Activated CD8-positive, alpha-beta T cell treated with anti-CD3 and anti-CD28 coated beads for 36 hours (primary cell): ENCODE results near the gene SULT1C4. TPM values are rescaled to one million over a fixed set of nuclear protein-coding genes. Genes with fewer than 3 reads are reported as not detected.
A peak's percentile ranks its signal among the peaks of the same experiment; 100 is the strongest.

Experiments
- ATAC-seq: fragments of 200-7000 bp; cut with Tn5 transposase; one replicate; pipeline ENCODE4 v1.10.0; 2021; ENCODE audit warnings: mild to moderate bottlenecking, moderate library complexity
- CTCF ChIA-PET: fragments of 350-600 bp; sonication (Branson Sonifier 250); formaldehyde crosslinking; loops from one replicate; lab custom pipeline; 2021; ENCODE audit warnings: antibody characterized with exemption; lab: Charles Lee
- POLR2A ChIA-PET: fragments of 350-600 bp; sonication (Branson Sonifier 250); formaldehyde crosslinking; loops from one replicate; lab custom pipeline; 2021; ENCODE audit warnings: antibody characterized with exemption; lab: Charles Lee
- DNase-seq: peaks from one replicate; pipeline ENCODE4 v3.0.0-alpha.2; 2020
- H3K27ac Mint-ChIP-seq: one replicate; pipeline ENCODE4 v1.8.0; 2021; ENCODE audit warnings: mild to moderate bottlenecking, mixed read lengths
- H3K27me3 Mint-ChIP-seq: one replicate; pipeline ENCODE4 v1.8.0; 2021; ENCODE audit warnings: mixed read lengths
- H3K36me3 Mint-ChIP-seq: one replicate; pipeline ENCODE4 v1.8.0; 2021; ENCODE audit warnings: low read depth, mixed read lengths
- H3K4me1 Mint-ChIP-seq: one replicate; pipeline ENCODE4 v1.8.0; 2021; ENCODE audit warnings: low read depth, mixed read lengths
- H3K4me3 Mint-ChIP-seq: one replicate; pipeline ENCODE4 v1.8.0; 2021; ENCODE audit warnings: mild to moderate bottlenecking, moderate library complexity, mixed read lengths
- H3K9me3 Mint-ChIP-seq: one replicate; pipeline ENCODE4 v1.8.0; 2021; ENCODE audit warnings: mixed read lengths
- intact Hi-C: fragments of 100-400 bp; cut with micrococcal nuclease; formaldehyde crosslinking; loops from one replicate; pipeline ENCODE4 v1.10.0; 2022
- total RNA-seq, 2 experiments: library from RNA; stranded (reverse); gene quantifications; one replicate each; pipeline ENCODE4 v1.2.3, GENCODE V29; 2021
- TF ChIP-seq, protein P1 (sequence below): fragments of 200-600 bp; IDR thresholded peaks from one replicate; pipeline ENCODE4 v1.8.0; 2022; ENCODE audit warnings: antibody characterized with exemption, mild to moderate bottlenecking

Gene SULT1C4
- total RNA-seq, 2 experiments from 2014 or later: not detected

- DNase-seq (no peak), ATAC-seq (no peak)
- intact Hi-C loops: no loop called here
- Mint-ChIP-seq H3K4me1 (no peaks in the 10 kb centered on the region), H3K27ac (no peak overlapping the region), H3K27me3 (no peaks in the 10 kb centered on the region), H3K9me3 (peaks cover 12% of the 10 kb centered on the region), H3K36me3 (no peaks in the 10 kb centered on the region), H3K4me3 (no peak overlapping the region)
- ChIA-PET POLR2A (interaction anchor here (1.2 kb wide), 1 partner anchor 9 kb away, joined by 3 read pairs; no protein-coding TSS in a partner anchor), CTCF (no interaction called here)
- TF ChIP-seq, protein P1, sequence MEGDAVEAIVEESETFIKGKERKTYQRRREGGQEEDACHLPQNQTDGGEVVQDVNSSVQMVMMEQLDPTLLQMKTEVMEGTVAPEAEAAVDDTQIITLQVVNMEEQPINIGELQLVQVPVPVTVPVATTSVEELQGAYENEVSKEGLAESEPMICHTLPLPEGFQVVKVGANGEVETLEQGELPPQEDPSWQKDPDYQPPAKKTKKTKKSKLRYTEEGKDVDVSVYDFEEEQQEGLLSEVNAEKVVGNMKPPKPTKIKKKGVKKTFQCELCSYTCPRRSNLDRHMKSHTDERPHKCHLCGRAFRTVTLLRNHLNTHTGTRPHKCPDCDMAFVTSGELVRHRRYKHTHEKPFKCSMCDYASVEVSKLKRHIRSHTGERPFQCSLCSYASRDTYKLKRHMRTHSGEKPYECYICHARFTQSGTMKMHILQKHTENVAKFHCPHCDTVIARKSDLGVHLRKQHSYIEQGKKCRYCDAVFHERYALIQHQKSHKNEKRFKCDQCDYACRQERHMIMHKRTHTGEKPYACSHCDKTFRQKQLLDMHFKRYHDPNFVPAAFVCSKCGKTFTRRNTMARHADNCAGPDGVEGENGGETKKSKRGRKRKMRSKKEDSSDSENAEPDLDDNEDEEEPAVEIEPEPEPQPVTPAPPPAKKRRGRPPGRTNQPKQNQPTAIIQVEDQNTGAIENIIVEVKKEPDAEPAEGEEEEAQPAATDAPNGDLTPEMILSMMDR: no peak
Measured at GRCh38 chr2:108390340-108390739, 12.6 kb downstream of the SULT1C4 start.

DNA sequence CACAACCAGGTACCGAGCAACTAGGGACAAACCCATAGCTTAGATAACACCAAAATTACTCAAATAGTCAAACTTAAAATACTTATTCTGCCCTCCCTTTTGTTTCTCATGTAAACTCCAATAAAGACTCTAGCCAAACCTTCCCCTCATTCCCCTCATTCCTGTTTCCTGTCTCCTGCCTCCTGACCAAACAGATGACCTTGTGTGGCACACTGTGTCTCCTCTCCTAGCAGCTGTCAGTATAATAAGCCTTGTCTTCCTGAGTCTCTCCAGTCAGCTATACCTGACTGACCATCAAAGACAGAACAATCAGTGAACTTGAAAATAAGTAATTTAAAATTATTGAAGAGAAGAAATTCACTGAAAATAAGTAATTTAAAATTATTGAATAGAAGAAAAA, 14.3 kb downstream of the SULT1C4 start:
- DNase-seq (no peak), ATAC-seq (no peak)
- TF ChIP-seq, protein P1: no peak
- Mint-ChIP-seq H3K4me1 (no peaks in the 10 kb centered on the region), H3K27me3 (no peaks in the 10 kb centered on the region), H3K4me3 (no peak overlapping the region), H3K9me3 (peaks cover 12% of the 10 kb centered on the region), H3K36me3 (no peaks in the 10 kb centered on the region), H3K27ac (no peak overlapping the region)
- intact Hi-C loops: no loop called here
- POLR2A ChIA-PET: interaction anchor here (0.7 kb wide), 1 partner anchor 23 kb away, joined by 3 read pairs; no protein-coding TSS in a partner anchor
- CTCF ChIA-PET: interaction anchor here (1.2 kb wide), 1 partner anchor 21 kb away, joined by 3 read pairs; no protein-coding TSS in a partner anchor

- no peaks in the 10 kb centered on the region for H3K27me3 Mint-ChIP-seq
- intact Hi-C loops: no loop called here
- ChIA-PET POLR2A (no interaction called here), CTCF (no interaction called here)
- DNase-seq (no peak), ATAC-seq (no peak)
- H3K9me3 Mint-ChIP-seq: peaks cover 14% of the 10 kb centered on the region
- no peak overlapping the region for H3K4me3 Mint-ChIP-seq
- no peak overlapping the region for H3K27ac Mint-ChIP-seq
- no peaks in the 10 kb centered on the region for H3K36me3 Mint-ChIP-seq
- TF ChIP-seq, protein P1: no peak
- no peaks in the 10 kb centered on the region for H3K4me1 Mint-ChIP-seq
Measured at GRCh38 chr2:108393197-108393596, 15.4 kb downstream of the SULT1C4 start.

DNA sequence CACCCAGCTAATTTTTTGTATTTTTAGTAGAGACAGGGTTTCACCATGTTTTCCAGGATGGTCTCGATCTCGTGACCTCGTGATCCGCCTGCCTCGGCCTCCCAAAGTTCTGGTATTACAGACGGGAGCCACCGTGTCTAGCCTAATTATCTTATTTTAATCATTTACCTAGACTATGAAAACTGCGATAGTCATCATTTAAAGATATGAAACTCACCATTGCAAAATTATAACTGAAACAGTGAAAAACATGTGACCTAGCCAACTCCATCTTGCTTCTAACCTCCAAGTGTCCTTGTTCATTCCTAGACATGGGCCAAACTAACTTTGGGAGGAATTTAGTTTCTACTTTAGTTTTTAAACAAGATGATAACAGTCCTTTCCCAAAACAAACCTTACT, 17.4 kb downstream of the SULT1C4 start:
- intact Hi-C loops: no loop called here
- CTCF ChIA-PET: no interaction called here
- no peaks in the 10 kb centered on the region for H3K27me3 Mint-ChIP-seq

GRCh38 chr2:108396845-108397244, 19.1 kb downstream of the SULT1C4 start:
- Mint-ChIP-seq H3K9me3 (peaks cover 34% of the 10 kb centered on the region), H3K27me3 (no peaks in the 10 kb centered on the region), H3K4me1 (no peaks in the 10 kb centered on the region), H3K36me3 (peaks cover 1% of the 10 kb centered on the region), H3K4me3 (no peak overlapping the region), H3K27ac (no peak overlapping the region)
- TF ChIP-seq, protein P1: no peak
- DNase-seq (peak; percentile 47), ATAC-seq (no peak)
- ChIA-PET POLR2A (no interaction called here), CTCF (interaction anchor here (1.2 kb wide), 1 partner anchor 12 kb away, joined by 3 read pairs; no protein-coding TSS in a partner anchor)
- intact Hi-C loops: no loop called here

More for the DNA sequence above, 17.4 kb downstream of the SULT1C4 start:
- TF ChIP-seq, protein P1: no peak
- no peak overlapping the region for H3K27ac Mint-ChIP-seq
- no peak overlapping the region for H3K4me3 Mint-ChIP-seq
- POLR2A ChIA-PET: no interaction called here
- ATAC-seq (no peak), DNase-seq (no peak)
- no peaks in the 10 kb centered on the region for H3K4me1 Mint-ChIP-seq
- peaks cover 30% of the 10 kb centered on the region for H3K9me3 Mint-ChIP-seq
- peaks cover 1% of the 10 kb centered on the region for H3K36me3 Mint-ChIP-seq
